Activated T-helper 1 cell treated with anti-CD3 and anti-CD28 coated beads, Interleukin-2, amount 50 U/mL, for 16 hours (primary cell): ENCODE results near the gene LHX3.
A peak's percentile ranks its signal among the peaks of the same experiment; 100 is the strongest.

Experiments
- DNase-seq, 2 donors: peaks; one replicate each; pipeline ENCODE4 v3.0.0-alpha.2; 2020; ENCODE audit warnings: low read depth in 1 of 2, low spot score in 1 of 2

The LHX3 gene

DNA sequence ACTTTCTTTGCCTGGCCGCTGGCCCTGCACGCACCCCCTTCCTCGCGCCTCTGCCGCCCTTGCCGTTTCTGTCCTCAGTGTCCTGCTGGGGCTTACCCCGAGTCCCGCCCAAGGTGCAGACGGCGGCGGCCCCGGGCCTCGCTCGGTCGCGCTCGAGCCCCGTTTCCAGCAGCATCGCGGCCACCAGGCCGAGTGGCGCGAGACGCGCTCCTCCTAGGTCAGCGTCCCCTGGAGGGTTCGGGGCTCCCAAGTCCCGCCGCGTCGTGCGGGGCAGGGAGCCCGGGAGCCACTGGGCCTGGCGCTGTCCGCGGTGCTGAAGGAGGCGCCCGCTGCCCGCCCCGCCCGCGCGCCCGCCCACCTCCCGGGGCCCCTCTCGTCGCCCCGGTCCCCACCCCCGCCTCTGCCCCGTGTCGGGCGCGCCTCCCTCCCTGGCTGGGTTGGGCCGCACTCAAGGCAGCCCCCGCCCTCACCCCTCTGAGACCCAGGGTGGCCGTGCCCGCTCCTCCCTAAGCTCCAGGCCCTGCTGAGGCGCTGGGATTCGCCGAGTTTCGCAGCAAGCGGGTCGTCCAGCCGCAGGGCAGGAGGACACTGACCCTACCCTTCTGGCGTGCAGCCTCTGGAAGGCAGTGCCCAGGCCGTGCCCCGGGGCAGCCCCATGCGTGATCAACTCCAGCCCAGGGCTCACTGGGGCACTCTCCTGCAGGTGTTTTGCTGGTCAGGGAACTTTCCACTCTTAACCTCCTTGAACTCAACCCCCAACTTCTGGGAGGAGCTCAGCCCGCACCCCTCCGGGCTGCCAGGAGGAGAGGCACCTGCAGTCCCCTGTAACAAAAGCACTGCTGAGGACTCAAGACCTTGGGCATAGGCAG, at the start of gene LHX3:
LHX3 (minus strand) TSS at position 291 of the 869 bp plus-strand sequence; CDS start at position 175, 116 bp downstream.
- DNase-seq = no peak

DNA sequence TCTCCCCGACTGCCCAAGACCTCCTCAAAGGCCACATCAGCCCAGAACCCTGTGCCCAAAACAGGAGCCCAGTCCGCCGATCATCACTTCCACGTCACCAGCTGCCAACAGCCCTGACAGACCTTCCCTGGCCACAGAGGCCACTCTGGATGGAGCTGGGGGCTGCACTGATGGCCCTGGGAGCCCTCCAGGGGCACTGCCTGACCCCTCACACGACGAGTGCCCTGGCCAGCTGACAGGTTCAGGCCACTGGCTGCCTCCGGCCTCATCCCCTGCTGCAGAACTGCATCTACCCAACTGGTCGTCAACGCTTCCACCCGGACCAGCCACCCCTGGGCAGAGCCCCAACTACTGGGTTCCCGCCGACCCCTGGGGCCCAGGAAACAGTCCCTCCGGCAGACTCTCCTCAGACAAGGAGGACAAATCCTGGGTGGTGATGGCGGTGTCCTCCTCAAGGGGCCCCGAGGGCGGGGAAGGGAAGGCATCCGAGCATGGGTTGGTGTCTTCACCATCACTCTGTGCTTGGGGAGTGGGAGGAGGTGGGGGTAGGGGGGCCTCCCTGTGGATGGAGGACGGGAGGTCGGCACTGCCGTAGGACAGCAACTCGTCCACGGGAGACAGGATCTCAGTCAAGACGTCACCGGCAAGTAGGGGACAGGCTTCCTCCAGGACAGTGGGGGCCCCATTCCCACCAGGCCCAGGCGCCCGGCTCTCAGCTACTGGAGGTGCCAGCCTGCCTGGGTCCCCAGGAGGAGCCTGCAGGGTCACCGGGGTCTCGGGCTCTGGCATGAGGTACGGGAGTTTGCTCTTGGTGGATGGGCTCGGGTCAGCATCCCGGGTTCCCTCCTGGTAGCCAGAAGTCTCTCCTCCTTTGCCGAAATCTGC, 48.6 kb upstream of the LHX3 start:
- DNase-seq = no peak

DNA sequence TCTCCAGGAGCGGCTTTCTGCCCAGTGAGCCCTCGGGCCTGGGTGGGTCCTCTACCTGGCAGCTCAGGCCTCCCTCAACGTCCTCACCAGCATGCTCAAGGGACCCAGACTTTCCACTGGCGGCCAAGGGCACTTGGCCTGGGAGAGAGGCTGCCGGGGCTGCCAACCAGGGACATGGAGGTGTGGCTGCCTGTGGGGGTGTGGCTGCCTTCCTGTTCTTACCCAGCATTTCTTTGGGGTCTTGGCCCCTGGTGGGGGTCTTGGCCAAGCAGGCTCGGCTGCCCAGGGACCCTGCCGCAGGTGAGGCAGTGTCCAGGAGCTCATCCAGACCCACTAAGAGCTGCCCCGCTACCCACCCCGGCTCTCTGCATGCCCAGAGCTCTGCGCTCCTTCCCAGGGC, 47.9 kb upstream of the LHX3 start:
- no peak for DNase-seq

DNA sequence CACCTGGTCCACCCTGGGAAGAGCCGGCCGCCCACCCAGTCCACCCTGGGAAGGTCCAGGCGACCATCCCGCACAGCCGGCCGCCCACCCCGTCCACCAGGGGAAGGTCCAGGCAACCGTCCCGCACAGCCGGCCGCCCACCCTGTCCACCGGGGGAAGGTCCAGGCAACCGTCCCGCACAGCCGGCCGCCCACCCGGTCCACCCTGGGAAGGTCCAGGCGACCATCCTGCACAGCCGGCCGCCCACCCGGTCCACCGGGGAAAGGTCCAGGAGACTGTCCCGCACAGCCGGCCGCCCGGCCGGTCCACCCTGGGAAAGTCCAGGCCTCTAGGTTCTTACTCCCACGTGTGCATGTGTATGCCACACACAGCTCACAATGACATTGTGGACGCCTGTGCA, 47.4 kb upstream of the LHX3 start:
- DNase-seq = no peak

DNA sequence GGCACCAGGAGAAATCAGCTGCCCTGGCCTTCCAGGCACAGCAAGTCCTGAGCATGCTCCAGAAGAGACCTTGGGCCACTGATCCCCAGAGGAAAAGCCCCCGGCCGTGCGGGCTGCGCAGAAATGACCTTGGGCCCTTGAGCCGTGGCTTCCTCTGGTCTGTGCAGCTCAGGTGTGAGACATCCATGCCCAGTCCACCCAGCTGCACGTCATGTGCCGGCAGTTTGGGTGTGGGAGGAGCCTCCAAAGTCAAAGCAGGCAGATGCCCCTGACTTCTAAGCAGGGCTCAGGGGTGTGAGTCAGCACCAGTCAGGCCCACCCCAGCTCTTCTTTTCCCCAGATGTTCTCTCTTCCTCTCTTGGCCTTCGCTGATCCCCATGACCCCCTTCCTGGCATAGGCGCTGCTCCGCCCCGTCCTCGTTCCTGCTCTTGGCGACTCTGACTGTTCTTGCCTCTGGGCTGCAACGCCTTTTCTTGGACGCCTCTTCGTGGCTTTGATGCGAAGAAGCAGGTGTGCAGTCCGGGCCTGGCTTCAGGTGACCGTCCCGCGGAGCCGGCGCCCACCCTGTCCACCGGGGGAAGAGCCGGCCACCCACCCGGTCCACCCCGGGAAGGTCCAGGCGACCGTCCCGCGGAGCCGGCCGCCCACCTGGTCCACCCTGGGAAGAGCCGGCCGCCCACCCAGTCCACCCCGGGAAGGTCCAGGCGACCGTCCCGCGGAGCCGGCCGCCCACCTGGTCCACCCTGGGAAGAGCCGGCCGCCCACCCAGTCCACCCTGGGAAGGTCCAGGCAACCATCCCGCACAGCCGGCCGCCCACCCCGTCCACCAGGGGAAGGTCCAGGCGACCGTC, 46.6 kb upstream of the LHX3 start:
- DNase-seq = no peak

DNA sequence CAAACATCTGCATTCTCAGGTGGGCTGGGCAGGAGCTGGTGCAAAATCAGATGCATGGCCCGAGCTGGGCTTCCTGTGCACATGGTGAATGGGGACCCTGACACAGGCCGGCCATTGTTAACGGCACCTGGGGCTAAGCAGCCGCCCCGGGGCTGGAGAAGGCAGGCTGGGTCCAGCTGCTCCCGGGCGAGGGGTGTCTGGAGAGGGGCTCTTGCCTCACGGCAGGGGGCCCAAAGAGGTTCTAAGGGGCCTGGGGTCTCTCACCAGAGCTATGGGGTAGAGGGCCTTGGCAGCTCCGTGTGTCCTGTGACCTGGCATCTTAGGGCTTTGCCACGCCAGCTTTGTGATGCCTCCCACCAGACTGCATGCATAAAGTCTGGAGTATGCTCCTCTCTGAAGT, 45.7 kb upstream of the LHX3 start:
- DNase-seq = no peak

DNA sequence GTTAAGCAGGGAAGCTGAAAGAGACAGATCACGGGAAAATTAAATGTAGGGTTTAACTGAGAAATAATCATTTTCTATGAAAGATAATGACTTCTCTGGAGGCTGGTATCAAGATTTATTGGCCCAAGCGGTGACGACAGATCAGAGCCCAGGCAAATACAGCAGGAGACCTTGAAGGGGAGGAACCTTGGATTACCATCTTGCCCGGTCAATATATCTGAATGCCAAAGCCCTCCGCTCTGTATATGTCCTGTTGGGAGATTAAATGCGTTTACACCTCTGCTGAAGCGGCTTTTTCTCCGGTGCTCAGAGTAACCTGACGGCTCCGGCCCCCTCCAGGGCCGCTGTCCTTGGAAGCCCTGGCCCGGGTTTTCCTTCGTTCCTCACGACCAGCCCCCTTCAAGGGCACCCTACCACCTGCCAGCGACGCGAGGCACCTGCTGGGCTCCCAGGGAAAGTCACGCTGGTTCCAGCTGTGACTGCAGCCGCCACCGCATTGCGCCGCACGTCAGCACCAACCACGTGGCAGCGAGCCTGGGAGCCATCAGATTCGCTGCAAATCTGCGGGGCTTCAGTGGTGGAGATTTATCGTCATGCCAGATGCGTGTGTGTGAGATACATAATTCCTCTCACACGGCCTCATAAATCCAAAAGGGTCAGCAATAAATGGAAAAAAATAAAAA, 45.1 kb upstream of the LHX3 start:
- no peak for DNase-seq

DNA sequence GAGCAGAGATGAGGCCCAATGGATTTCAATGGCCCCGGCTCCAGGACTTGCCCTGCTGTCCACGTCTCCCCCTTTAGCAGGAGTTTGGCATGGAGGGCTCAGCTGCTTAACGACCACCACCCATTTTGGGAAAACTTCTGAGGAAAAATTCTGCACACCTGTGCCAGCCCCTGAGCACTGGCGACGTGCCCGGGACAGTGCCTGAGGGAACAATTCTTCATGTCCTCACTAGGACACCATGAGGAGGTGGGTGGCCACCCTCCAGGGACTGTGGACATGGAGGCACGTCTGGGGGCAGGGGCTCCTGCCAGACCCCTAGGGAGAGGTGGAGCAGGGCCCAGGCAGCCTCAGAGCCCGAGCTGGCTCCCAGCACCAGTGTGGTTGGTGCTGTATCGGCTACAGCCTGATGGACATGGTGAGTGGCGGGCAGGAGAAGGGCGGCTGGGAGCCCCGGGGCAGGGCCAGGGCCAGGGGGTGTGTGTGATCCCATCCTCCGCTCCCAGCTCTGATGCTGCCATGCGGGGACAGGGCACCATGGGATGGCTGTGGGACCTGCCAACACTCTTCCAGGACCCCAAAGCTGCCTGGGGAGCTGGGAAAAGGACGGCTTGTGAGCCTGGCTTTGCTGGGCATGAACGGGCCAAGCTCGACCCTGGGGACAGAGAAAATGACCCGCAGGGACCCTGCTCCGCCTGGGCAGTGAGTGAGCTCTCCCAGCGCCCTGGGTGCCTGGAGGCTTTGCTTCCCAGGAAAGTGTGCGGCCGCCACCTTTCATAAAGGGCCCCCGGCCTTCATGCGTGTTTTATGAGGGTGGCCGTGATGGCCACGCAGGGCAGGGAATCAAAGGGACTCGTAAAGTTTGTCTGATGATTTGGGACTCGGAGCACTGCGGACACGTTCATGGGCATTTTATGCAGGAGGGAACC, 44.3 kb upstream of the LHX3 start:
- DNase-seq = no peak

DNA sequence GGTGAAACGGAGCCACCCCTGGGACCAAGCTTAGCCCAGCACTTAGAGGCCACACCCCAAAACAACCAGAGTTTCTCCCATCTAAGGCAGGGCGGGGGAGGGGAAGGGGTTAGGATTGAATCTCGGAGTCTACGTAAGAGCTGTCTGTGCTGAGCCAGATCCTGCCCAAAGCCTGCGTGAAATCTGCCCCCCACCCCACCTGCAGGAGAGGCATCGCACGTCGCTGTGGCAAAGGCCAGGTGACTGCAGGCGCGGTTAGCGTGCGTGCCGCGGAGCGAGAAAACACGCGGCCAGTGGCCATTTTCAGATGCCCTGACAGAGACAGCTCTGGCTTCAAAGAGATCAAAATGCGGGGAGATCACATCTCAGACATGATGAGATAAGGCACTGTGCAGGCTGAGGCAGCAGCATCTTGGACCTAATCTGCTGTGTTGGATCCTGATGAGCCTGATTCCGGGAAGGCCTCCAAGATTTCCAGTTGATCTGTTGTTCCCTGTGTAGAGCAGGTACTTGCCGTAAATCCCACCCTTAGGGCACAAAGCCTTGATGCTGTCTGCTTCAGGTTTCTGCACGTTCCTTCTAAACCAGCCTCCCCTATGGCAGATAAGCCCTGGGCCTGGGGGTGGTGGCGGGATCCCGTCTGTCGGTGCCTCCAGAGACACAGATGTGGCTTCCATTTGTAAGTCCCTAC, 43.2 kb upstream of the LHX3 start:
- DNase-seq = no peak

DNA sequence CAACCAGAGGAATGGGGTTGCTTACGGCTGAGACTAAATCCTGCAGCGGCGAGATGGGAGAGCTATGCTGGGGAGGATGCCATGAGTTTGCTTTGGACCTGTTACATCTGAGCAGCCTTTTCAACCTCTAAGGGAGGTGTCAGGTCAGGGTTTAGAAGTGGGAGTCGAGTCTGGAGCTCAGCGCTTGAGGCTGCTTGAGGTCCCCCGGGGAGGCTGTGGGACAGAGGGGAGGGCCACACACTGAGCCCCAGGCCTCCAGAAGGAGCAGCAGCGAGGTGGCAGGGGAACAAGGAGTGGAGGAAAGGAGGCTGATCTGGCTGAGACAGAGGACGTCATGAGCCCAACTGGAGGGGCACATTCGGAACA, 42.6 kb upstream of the LHX3 start:
- no peak for DNase-seq

DNA sequence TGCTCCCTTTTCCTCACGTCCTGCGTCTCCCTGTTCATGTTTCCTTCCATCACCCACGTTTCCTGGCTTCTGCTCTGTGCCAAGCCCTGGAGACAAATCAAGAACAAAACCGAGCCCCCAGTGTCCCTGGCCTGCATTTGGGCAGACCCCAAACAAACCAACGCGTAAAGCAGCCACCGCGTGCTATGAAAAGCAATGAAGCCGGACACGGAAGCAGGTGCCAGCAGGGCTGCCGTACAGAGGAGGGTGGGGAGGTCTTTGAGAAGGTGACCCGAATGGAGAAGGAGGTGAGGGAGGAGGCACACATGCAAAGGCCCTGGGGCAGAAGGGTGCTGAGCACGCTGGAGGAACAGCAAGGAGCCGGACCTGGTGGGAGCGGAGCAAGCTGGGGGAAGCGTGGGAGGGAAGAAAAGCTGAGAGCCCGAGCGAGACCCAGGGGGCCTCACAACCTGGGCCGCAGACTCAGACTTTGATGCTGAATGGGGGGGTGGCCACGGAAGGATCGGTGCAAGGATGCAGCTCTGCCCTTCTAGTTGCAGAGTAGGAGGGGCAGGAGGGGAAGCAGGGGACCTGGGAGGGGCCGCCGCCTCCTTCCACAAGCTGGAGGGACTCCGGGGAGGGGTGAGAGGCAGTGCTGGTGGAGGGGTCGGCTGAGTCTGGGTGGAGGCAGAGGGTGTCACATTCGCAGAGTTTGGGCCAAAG, 42.1 kb upstream of the LHX3 start:
- no peak for DNase-seq

DNA sequence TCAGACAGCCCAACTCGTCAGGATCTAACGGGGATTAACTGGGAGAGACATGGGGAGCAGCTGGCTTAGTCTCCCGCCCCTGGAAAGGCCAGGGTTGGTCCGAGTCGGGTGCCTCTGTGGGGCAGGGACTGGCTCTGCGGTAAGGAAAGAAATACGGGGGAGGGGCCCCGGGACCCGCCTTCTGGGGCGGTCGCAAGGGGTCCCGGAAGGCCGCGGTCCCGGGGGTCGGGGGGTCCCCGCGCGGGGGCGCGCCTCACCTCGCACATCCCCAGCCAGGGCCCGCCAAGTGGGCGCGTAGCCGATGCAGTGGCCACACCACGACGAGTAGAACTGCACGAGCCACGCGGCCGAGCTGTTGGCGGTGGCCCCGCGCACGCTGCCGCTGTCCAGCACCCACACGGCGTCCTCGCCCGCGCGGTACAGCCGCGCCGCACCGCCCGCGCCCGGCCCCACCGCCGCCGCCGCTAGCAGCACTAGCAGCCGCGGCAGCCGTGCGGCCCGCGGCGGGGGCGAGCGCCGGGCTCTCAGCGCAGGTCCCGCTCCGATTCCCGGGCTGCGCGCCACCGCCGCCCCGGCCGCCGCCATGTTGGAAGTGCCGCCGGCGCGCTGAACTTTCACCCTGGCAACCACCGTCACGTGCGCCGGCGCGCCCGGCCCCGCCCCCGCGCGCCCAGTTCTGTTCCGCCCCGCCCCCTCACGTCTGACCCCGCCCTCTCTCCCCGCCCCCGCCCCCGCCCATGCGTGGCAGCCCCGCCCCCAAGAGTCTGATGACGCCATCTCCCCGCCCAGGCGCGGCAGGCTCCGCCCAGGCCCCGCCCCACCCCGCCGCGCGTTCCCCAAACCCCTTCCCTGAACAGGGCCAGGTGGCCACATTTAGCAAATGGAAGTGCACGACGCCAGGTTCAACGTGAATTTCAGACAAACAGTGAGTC, 40.6 kb upstream of the LHX3 start, which contains the start of gene QSOX2:
QSOX2 (minus strand) TSS at position 594 of the 932 bp plus-strand sequence; CDS start at position 585, 9 bp downstream.
- DNase-seq = peak; percentile 71 to 81

DNA sequence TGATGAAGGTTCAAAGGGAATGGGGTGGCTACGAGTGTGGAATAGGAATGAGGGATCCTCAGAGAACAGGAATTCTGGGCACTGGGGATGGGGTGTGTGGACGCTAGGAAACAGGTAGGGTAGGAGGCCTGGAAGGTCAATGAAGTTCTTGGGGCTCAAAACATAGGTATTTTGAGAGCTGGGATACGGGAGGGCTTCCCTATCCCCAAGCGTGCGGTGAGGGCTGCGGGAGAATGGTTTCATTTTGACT, 40.0 kb upstream of the LHX3 start:
- DNase-seq = no peak

DNA sequence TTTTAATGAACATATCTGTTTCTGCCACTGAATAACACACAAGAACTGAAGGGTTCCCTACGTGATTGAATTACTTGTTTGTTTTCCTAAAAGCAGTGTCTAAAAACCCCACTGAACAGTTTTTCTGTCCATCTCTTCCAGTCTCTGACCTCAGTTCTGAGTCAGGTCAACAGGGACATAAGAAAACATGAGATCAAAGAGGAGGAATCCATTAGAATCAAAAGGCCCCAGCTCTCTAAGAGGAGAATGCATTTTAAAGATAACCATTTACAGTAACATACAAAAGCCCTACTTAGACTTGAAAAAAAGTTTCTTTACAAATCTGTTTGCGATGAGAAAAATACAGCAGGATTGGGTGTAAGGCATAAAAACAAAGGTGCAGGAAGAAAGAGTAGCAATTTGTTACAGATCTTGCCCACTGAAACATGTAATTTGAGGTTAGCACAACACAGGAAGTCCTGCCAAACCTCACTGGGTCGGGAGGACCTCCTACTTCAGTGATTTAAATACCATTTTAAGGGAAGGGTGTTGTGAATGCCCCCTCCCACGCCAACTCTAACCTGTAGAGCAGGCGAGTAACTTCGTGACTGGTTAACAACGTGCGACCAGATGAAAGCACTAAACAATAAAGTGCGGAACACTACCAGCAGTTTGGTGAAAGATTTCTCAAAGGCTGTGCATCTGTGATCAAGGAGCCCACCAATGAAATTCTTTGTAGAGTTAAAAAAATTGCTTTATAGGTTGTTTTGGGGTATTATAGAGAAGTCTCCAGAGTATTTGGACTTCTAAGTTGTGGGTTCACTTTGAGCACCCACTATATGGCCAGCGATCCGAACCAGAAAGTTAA, 39.4 kb upstream of the LHX3 start:
- peak in 1 of 2 donors; percentile 34 for DNase-seq

DNA sequence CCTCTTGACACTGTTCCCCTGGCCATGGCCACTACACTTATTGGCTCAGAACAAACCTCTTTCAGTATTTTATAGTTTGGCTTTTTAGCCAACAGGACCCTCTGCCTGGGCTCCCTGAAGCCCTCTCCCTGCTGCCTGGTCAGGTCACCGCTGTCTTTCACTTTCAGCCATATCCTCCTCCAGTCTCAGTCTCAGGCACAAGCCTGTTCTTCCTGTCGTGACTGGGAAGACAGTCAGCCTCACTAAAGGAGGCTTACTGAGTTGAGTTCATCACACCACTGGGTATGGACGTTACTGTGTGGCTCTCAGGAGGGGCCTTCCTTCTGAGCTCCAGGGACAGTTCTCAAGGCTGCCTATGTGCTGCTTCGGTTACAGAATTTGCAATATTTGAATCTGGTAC, 38.7 kb upstream of the LHX3 start:
- no peak for DNase-seq

DNA sequence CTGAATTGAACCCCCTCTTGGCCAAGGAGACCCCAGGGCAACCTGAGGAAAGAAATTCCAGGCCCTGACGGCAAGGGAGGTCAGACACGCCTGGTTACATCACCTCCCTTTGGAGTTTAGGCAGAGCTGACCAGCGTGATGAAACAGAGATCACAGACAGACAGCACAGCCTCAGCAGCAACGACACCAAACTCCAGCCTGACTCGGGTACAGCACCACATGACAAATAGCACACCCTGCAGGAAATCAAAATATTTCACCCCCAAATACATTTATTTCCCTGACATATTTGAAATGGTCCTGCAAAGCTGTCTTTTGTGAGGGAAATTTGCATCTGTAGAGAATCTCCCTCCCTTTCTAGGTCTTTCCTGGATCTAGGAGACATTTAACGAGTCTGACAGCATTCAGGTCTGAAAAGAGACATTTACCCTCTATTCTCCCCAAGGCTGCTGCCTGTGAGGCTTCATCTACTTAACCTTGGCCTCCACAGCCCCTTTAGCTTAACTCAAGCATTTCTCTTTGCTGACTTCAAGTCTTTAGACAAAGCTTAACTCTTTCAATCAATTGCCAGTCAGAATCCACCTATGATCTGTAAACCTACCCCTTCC, 38.1 kb upstream of the LHX3 start:
- no peak for DNase-seq
